NCI-H1930 (cell line): ENCODE data around the gene SLC43A1.

ENCODE experiments used
- DNase-seq, 2 experiments: peaks; one replicate each; lab custom pipeline; 2025; lab: John Stamatoyannopoulos, UW

The SLC43A1 gene

GRCh38 chr11:57497303-57498247 is 17.9 kb downstream of the SLC43A1 start:
- no peak for DNase-seq

- no peak for DNase-seq
These were observed 19.2 kb downstream of the SLC43A1 start for GRCh38 chr11:57496109-57496820.

- DNase-seq: peak; percentile 48 to 62
These were observed 21.7 kb downstream of the SLC43A1 start for GRCh38 chr11:57493507-57494503.

- no peak for DNase-seq
These were observed 24.0 kb downstream of the SLC43A1 start for GRCh38 chr11:57491371-57492061.

GRCh38 chr11:57490456-57491248 is 24.9 kb downstream of the SLC43A1 start:
- no peak for DNase-seq

GRCh38 chr11:57487920-57488659 is 27.4 kb downstream of the SLC43A1 start:
- no peak for DNase-seq

GRCh38 chr11:57487021-57487778 is 28.3 kb downstream of the SLC43A1 start:
- no peak for DNase-seq

- DNase-seq: no peak
These were observed 30.1 kb downstream of the SLC43A1 start for GRCh38 chr11:57485217-57485990.

GRCh38 chr11:57484141-57484710 is 31.3 kb downstream of the SLC43A1 start:
- no peak for DNase-seq

GRCh38 chr11:57483562-57483918 is 32.0 kb downstream of the SLC43A1 start:
- no peak for DNase-seq

- DNase-seq: peak; percentile 37 to 62
These were observed 32.5 kb downstream of the SLC43A1 start for GRCh38 chr11:57482782-57483561.

- no peak for DNase-seq
These were observed 33.4 kb downstream of the SLC43A1 start for GRCh38 chr11:57481915-57482781.

- DNase-seq: no peak
These were observed 34.2 kb downstream of the SLC43A1 start for GRCh38 chr11:57481315-57481714.

GRCh38 chr11:57480409-57481137 is 34.9 kb downstream of the SLC43A1 start:
- peak; percentile 16 to 41 for DNase-seq

GRCh38 chr11:57479911-57480310 is 35.6 kb downstream of the SLC43A1 start:
- no peak for DNase-seq
